Liver (tissue), 9 donors: Measurements from ENCODE around the gene UNC5A. TPM values are rescaled to one million over a fixed set of nuclear protein-coding genes. Genes with fewer than 3 reads are reported as not detected.

Experiments used
- DNase-seq: peaks from one replicate; pipeline ENCODE4 v3.0.0-alpha.2; 2017; ENCODE audit warnings: low spot score
- H3K27ac ChIP-seq, 2 donors: one replicate each; pipeline ENCODE4 v1.7.0; 2013; ENCODE audit warnings: inconsistent platforms in 2 of 2, low read length in 2 of 2, control low read depth in 1 of 2, low read depth in 1 of 2, mild to moderate bottlenecking in 1 of 2
- H3K27me3 ChIP-seq, 4 donors: one replicate each; pipeline versions ENCODE4 v1.6.1 to v1.7.0; 2013; ENCODE audit warnings: low read length in 3 of 4, inconsistent platforms in 1 of 4, mild to moderate bottlenecking in 1 of 4, moderate library complexity in 1 of 4; ENCODE audit not compliant: control insufficient read depth in 4 of 4, insufficient read depth in 4 of 4
- H3K36me3 ChIP-seq, 4 donors: one replicate each; pipeline versions ENCODE4 v1.6.1 to v1.7.0; 2013; ENCODE audit warnings: low read length in 3 of 4, mild to moderate bottlenecking in 3 of 4, low read depth in 1 of 4, moderate library complexity in 1 of 4; ENCODE audit not compliant: control insufficient read depth in 4 of 4, insufficient read depth in 3 of 4
- H3K4me1 ChIP-seq, 4 donors: one replicate each; pipeline versions ENCODE4 v1.6.1 to v1.7.0; 2013; ENCODE audit warnings: low read length in 3 of 4, mild to moderate bottlenecking in 3 of 4, moderate library complexity in 1 of 4; ENCODE audit not compliant: control insufficient read depth in 4 of 4, insufficient read depth in 4 of 4
- H3K4me3 ChIP-seq, 3 donors: one replicate each; pipeline versions ENCODE4 v1.6.1 to v1.7.0; 2013; ENCODE audit warnings: low read length in 3 of 3, control low read depth in 1 of 3, low read depth in 1 of 3, mild to moderate bottlenecking in 1 of 3
- H3K9ac ChIP-seq, 2 donors: one replicate each; pipeline ENCODE4 v1.7.0; 2013; ENCODE audit warnings: low read length in 2 of 2, mild to moderate bottlenecking in 2 of 2, moderate library complexity in 2 of 2, control low read depth in 1 of 2, low read depth in 1 of 2
- H3K9me3 ChIP-seq, 4 donors: one replicate each; pipeline versions ENCODE4 v1.6.1 to v1.7.0; 2013; ENCODE audit warnings: low read length in 3 of 4; ENCODE audit not compliant: control insufficient read depth in 4 of 4
- ATF3 ChIP-seq: IDR thresholded peaks from 2 replicates; pipeline ENCODE4 v1.6.1; 2016; ENCODE audit warnings: antibody characterized with exemption
- CTCF ChIP-seq: fragments of 150-350 bp; IDR thresholded peaks from 2 replicates; pipeline ENCODE4 v1.5.1; 2017; ENCODE audit warnings: improper control_type of control experiment, low read depth, low read length; ENCODE audit not compliant: missing input control
- EGR1 ChIP-seq, 2 donors: IDR thresholded peaks; 2 replicates each; pipeline ENCODE4 v1.6.1; 2016 to 2018; ENCODE audit warnings: antibody characterized with exemption in 2 of 2, low read depth in 2 of 2
- FOXA1 ChIP-seq: IDR thresholded peaks from 2 replicates; pipeline ENCODE4 v1.6.1; 2016; ENCODE audit warnings: antibody characterized with exemption
- GABPA ChIP-seq, 2 donors: IDR thresholded peaks in 1 of 2; conservative IDR thresholded peaks in 1 of 2; 2 replicates each; pipeline ENCODE4 v1.6.1; 2016; ENCODE audit warnings: antibody characterized with exemption in 2 of 2, mild to moderate bottlenecking in 1 of 2, moderate library complexity in 1 of 2
- HNF4G ChIP-seq: IDR thresholded peaks from 2 replicates; pipeline ENCODE4 v1.6.1; 2016; ENCODE audit warnings: antibody characterized with exemption
- MAX ChIP-seq: IDR thresholded peaks from 2 replicates; pipeline ENCODE4 v1.6.1; 2016; ENCODE audit warnings: antibody characterized with exemption
- NR2F2 ChIP-seq: IDR thresholded peaks from 2 replicates; pipeline ENCODE4 v1.6.1; 2016; ENCODE audit warnings: antibody characterized with exemption
- RAD21 ChIP-seq, 2 donors: IDR thresholded peaks; 2 replicates each; pipeline ENCODE4 v1.6.1; 2016; ENCODE audit warnings: antibody characterized with exemption in 2 of 2, mild to moderate bottlenecking in 2 of 2
- REST ChIP-seq: IDR thresholded peaks from 2 replicates; pipeline ENCODE4 v1.6.1; 2016; ENCODE audit warnings: antibody characterized with exemption, mild to moderate bottlenecking
- RXRA ChIP-seq, 2 donors: IDR thresholded peaks; 2 replicates each; pipeline ENCODE4 v1.6.1; 2017 to 2018; ENCODE audit warnings: antibody characterized with exemption in 2 of 2, mild to moderate bottlenecking in 1 of 2
- SP1 ChIP-seq: IDR thresholded peaks from 2 replicates; pipeline ENCODE4 v1.6.1; 2018; ENCODE audit warnings: antibody characterized with exemption, mild to moderate bottlenecking
- TAF1 ChIP-seq: conservative IDR thresholded peaks from 2 replicates; pipeline ENCODE4 v1.6.1; 2016; ENCODE audit warnings: antibody characterized with exemption, mild to moderate bottlenecking
- WGBS: extraction: QIAGEN DNeasy Blood & Tissue Kit; methylation state at CpG from one replicate; pipeline ENCODE4 v1.1.7; 2013; 5-methylcytosine and 5-hydroxymethylcytosine counted together
- polyA plus RNA-seq, 2 donors: library from polyadenylated mRNA; stranded (reverse) in 1 of 2; unstranded in 1 of 2; fragments of 200-250 nt in 1 of 2; fragments of >200 nt in 1 of 2; fragmentation: Nextera tagmentation in 1 of 2; extraction: Ambion mirVana in 1 of 2; gene quantifications; one replicate each; pipeline versions ENCODE4 v1.2.1 to v1.2.3, GENCODE V29; 2013 to 2015
- total RNA-seq, 2 donors: library from RNA; depleted of rRNA; stranded (reverse); fragments of >200 nt; gene quantifications; one replicate each; pipeline ENCODE4 v1.2.3, GENCODE V29; 2014
- donor health status: healthy.
- donor health status: healthy.
- donor health status: healthy.
- donor health status: healthy.
- donor health status: healthy.

Gene UNC5A
- total and polyA plus RNA-seq, 4 donors = under 0.01 to 0.07 (median 0.03) TPM; not detected in 1

- DNase-seq = no peak
- H3K27ac ChIP-seq = no peak overlapping the region
- peaks cover 0 to 10% (median 3%) of the 10 kb centered on the region in 4 donors for H3K4me1 ChIP-seq
- no peaks in the 10 kb centered on the region for H3K36me3 ChIP-seq
- no peaks in the 10 kb centered on the region for H3K27me3 ChIP-seq
- 72% methylated on average over 16 of the region's 16 CpGs for WGBS
- H3K9ac ChIP-seq = no peak overlapping the region
- no peak for TF ChIP-seq GABPA (IDR thresholded peaks at IDR 0.05 in 1 of 2, conservative IDR thresholded peaks at IDR 0.05 in 1 of 2)
- TF ChIP-seq NR2F2 = no peak
- TF ChIP-seq EGR1 (IDR thresholded peaks at IDR 0.05; ENCODE audit: low read depth in 2 of 2) = no peak
- no peak for TF ChIP-seq CTCF
- TF ChIP-seq REST = no peak
- no peak for TF ChIP-seq RAD21 (IDR thresholded peaks at IDR 0.05)
- no peak for TF ChIP-seq TAF1
- no peak for TF ChIP-seq SP1
- H3K4me3 ChIP-seq = no peak overlapping the region
- H3K9me3 ChIP-seq = no peaks in the 10 kb centered on the region
These were observed 63.3 kb downstream of the UNC5A start for GRCh38 chr5:176873541-176874172.

GRCh38 chr5:176874198-176874780 is 63.9 kb downstream of the UNC5A start:
- DNase-seq = no peak
- peaks cover 0 to 10% (median 3%) of the 10 kb centered on the region in 4 donors for H3K4me1 ChIP-seq
- 85% methylated on average over 20 of the region's 20 CpGs for whole genome bisulfite sequencing
- TF ChIP-seq CTCF (no peak), ATF3 (no peak), RAD21 (IDR thresholded peaks at IDR 0.05) (no peak), NR2F2 (no peak), FOXA1 (no peak), GABPA (IDR thresholded peaks at IDR 0.05 in 1 of 2, conservative IDR thresholded peaks at IDR 0.05 in 1 of 2) (no peak), REST (no peak), TAF1 (no peak), HNF4G (no peak), RXRA (IDR thresholded peaks at IDR 0.05) (no peak), EGR1 (IDR thresholded peaks at IDR 0.05; ENCODE audit: low read depth in 2 of 2) (no peak), MAX (no peak)
- H3K9ac ChIP-seq = no peak overlapping the region
- H3K27me3 ChIP-seq = no peaks in the 10 kb centered on the region
- H3K27ac ChIP-seq = no peak overlapping the region
- no peaks in the 10 kb centered on the region for H3K36me3 ChIP-seq
- no peak overlapping the region for H3K4me3 ChIP-seq
- no peaks in the 10 kb centered on the region for H3K9me3 ChIP-seq
